Neutrophil (primary cell): ENCODE results near the gene PDE3B.
"Not testable (repeated sequence)": the region's sequence is repeated elsewhere in the genome, so short reads cannot be mapped to it uniquely, and the experiment has no call there.

Source experiments
- H3K27ac ChIP-seq: fragments of 200-600 bp; sonication (generic); 2 replicates; pipeline ENCODE4 v1.5.1; 2016; ENCODE audit warnings: mild to moderate bottlenecking, moderate library complexity
- H3K27me3 ChIP-seq: fragments of 200-600 bp; sonication (generic); 2 replicates; pipeline ENCODE4 v1.6.0; 2016; ENCODE audit warnings: mild to moderate bottlenecking
- H3K36me3 ChIP-seq: fragments of 200-600 bp; sonication (generic); 2 replicates; pipeline ENCODE4 v1.5.1; 2017
- H3K4me1 ChIP-seq, 2 experiments: fragments of 200-600 bp in 1 of 2; sonication (generic) in 1 of 2; 1 replicate in 1 of 2; 2 replicates in 1 of 2; pipeline versions ENCODE4 v1.5.1 to v1.6.1; 2013 to 2016; ENCODE audit warnings: low read depth in 1 of 2, low read length in 1 of 2, mild to moderate bottlenecking in 1 of 2, moderate library complexity in 1 of 2; ENCODE audit not compliant: control insufficient read depth in 1 of 2, insufficient read depth in 1 of 2
- H3K4me3 ChIP-seq, 2 experiments: fragments of 200-600 bp in 1 of 2; sonication (generic) in 1 of 2; 1 replicate in 1 of 2; 2 replicates in 1 of 2; pipeline ENCODE4 v1.5.1; 2013 to 2016; ENCODE audit warnings: low read depth in 1 of 2, low read length in 1 of 2, mild to moderate bottlenecking in 1 of 2, moderate library complexity in 1 of 2
- H3K9me3 ChIP-seq: fragments of 200-600 bp; sonication (generic); 2 replicates; pipeline ENCODE4 v1.5.1; 2016
- CTCF ChIP-seq: fragments of 200-600 bp; sonication (generic); IDR thresholded peaks from 2 replicates; pipeline ENCODE4 v1.5.1; 2016; ENCODE audit warnings: antibody characterized with exemption

PDE3B gene

GRCh38 chr11:14650064-14650463 lies 6.5 kb downstream of the PDE3B start:
- no peak for TF ChIP-seq CTCF
- H3K36me3 ChIP-seq, result no peaks in the 10 kb centered on the region
- H3K9me3 ChIP-seq, result no peaks in the 10 kb centered on the region
- H3K27ac ChIP-seq, result no peak overlapping the region
- H3K4me3 ChIP-seq, result no peak overlapping the region
- no peaks in the 10 kb centered on the region for H3K27me3 ChIP-seq
- peaks cover 20 to 22% of the 10 kb centered on the region in 2 experiments for H3K4me1 ChIP-seq

- no peak overlapping the region for H3K27ac ChIP-seq
- no peak overlapping the region for H3K4me3 ChIP-seq
- H3K27me3 ChIP-seq, result no peaks in the 10 kb centered on the region
- H3K9me3 ChIP-seq, result no peaks in the 10 kb centered on the region
- H3K4me1 ChIP-seq, result no peaks in the 10 kb centered on the region
- no peak for TF ChIP-seq CTCF
- no peaks in the 10 kb centered on the region for H3K36me3 ChIP-seq
These were observed 9.5 kb downstream of the PDE3B start for GRCh38 chr11:14653090-14653489.

- Histone ChIP-seq H3K36me3 (peaks cover 5% of the 10 kb centered on the region), H3K9me3 (no peaks in the 10 kb centered on the region), H3K27ac (no peak overlapping the region), H3K27me3 (no peaks in the 10 kb centered on the region), H3K4me3 (no peak overlapping the region), H3K4me1 (no peaks in the 10 kb centered on the region)
- no peak for TF ChIP-seq CTCF
These were observed 11.8 kb downstream of the PDE3B start for GRCh38 chr11:14655435-14655834.

GRCh38 chr11:14656536-14657457 lies 13.2 kb downstream of the PDE3B start:
- Histone ChIP-seq H3K27ac (no peak overlapping the region), H3K36me3 (peaks cover 16% of the 10 kb centered on the region), H3K4me3 (no peak overlapping the region), H3K9me3 (no peaks in the 10 kb centered on the region), H3K4me1 (no peaks in the 10 kb centered on the region), H3K27me3 (no peaks in the 10 kb centered on the region)
- no peak for TF ChIP-seq CTCF

- no peaks in the 10 kb centered on the region for H3K4me1 ChIP-seq
- no peak overlapping the region for H3K4me3 ChIP-seq
- H3K9me3 ChIP-seq, result no peaks in the 10 kb centered on the region
- no peaks in the 10 kb centered on the region for H3K27me3 ChIP-seq
- no peak for TF ChIP-seq CTCF
- no peak overlapping the region for H3K27ac ChIP-seq
- peaks cover 20% of the 10 kb centered on the region for H3K36me3 ChIP-seq
These were observed 14.2 kb downstream of the PDE3B start for GRCh38 chr11:14657841-14658240.

GRCh38 chr11:14664926-14665325 lies 21.3 kb downstream of the PDE3B start:
- H3K9me3 ChIP-seq, H3K27ac ChIP-seq, H3K27me3 ChIP-seq, H3K4me1 ChIP-seq, H3K4me3 ChIP-seq: not testable (repeated sequence)
- peaks cover 16% of the 10 kb centered on the region for H3K36me3 ChIP-seq

- not testable (repeated sequence) for H3K4me1 ChIP-seq, H3K27ac ChIP-seq, H3K27me3 ChIP-seq, H3K36me3 ChIP-seq, H3K4me3 ChIP-seq, H3K9me3 ChIP-seq
These were observed 23.7 kb downstream of the PDE3B start for GRCh38 chr11:14667329-14667728.
